ENCODE measurements around the gene ARHGEF2.

DNA sequence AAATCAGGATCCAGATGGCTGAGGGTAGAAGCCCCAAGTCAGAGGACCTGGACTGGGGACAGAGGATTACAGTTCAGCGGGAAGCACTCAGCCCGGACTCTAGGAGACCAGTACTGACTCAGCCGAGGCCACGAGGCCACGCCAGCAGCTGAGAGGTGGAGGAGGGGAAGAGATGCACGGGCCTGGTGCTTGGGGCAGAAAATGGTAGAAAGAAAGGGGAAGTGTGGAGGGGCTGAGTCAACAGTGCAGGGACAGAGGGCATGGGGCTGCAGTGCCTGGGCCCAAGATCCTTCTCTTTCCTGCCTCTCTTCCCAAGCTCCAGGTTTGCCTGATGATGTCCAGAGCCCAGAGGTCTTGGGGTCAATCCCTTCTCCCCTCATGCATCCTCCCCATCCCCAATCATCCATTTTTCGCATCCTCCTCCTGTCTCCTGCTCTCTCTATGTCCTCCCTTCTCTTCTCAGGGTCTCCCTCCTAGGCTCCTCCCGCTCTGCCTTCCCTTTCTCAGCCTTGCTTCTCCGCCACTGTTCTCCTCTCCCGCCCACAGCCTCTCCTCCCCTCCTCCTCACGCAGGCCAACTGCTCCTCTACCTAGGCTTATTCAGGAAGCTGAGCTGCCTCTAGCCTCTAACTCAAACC, 7.7 kb downstream of the ARHGEF2 start:
- TF ChIP-seq, protein P1, sequence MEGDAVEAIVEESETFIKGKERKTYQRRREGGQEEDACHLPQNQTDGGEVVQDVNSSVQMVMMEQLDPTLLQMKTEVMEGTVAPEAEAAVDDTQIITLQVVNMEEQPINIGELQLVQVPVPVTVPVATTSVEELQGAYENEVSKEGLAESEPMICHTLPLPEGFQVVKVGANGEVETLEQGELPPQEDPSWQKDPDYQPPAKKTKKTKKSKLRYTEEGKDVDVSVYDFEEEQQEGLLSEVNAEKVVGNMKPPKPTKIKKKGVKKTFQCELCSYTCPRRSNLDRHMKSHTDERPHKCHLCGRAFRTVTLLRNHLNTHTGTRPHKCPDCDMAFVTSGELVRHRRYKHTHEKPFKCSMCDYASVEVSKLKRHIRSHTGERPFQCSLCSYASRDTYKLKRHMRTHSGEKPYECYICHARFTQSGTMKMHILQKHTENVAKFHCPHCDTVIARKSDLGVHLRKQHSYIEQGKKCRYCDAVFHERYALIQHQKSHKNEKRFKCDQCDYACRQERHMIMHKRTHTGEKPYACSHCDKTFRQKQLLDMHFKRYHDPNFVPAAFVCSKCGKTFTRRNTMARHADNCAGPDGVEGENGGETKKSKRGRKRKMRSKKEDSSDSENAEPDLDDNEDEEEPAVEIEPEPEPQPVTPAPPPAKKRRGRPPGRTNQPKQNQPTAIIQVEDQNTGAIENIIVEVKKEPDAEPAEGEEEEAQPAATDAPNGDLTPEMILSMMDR (IDR thresholded peaks at IDR 0.05), result no peak
- TF ChIP-seq FOXJ3 (CRISPR knock-in tag; IDR thresholded peaks at IDR 0.05; ENCODE audit: borderline replicate concordance) (no peak), NFYB (CRISPR knock-in tag; conservative IDR thresholded peaks at IDR 0.05; ENCODE audit: low read depth) (no peak), ELF4 (CRISPR knock-in tag; IDR thresholded peaks at IDR 0.05; ENCODE audit: low read depth) (no peak), ZBTB43 (CRISPR knock-in tag; IDR thresholded peaks at IDR 0.05) (no peak)
